Type B pancreatic cell (in vitro differentiated cells): ENCODE results near the gene CPTP. TPM values are rescaled to one million over a fixed set of nuclear protein-coding genes. Genes with fewer than 3 reads are reported as not detected.

ENCODE experiments used
- DNase-seq: peaks from one replicate; pipeline ENCODE4 v3.0.0; 2021; ENCODE audit warnings: mixed read lengths; ENCODE audit not compliant: unreplicated experiment; ENCODE audit errors: extremely low spot score
- H3K27ac Mint-ChIP-seq: 2 replicates; pipeline ENCODE4 v1.8.0; 2021; ENCODE audit warnings: mild to moderate bottlenecking, mixed read lengths
- H3K27me3 Mint-ChIP-seq: 2 replicates; pipeline ENCODE4 v1.8.0; 2021; ENCODE audit warnings: mixed read lengths
- H3K36me3 Mint-ChIP-seq: 2 replicates; pipeline ENCODE4 v1.8.0; 2021; ENCODE audit warnings: mixed read lengths
- H3K4me1 Mint-ChIP-seq: one replicate; pipeline ENCODE4 v1.8.0; 2021; ENCODE audit warnings: mixed read lengths; ENCODE audit not compliant: unreplicated experiment
- H3K4me3 Mint-ChIP-seq: 2 replicates; pipeline ENCODE4 v1.8.0; 2021; ENCODE audit warnings: mild to moderate bottlenecking, mixed read lengths
- H3K9me3 Mint-ChIP-seq: 2 replicates; pipeline ENCODE4 v1.8.0; 2021; ENCODE audit warnings: mixed read lengths
- total RNA-seq: library from RNA; stranded (reverse); gene quantifications from 2 replicates; pipeline ENCODE4 v1.2.1, GENCODE V29; 2021; ENCODE audit warnings: low replicate concordance
- TF ChIP-seq, protein P1 (sequence below): fragments of 200-600 bp; sonication (generic); conservative IDR thresholded peaks from 2 replicates; pipeline ENCODE4 v1.5.0; 2021; ENCODE audit warnings: antibody characterized with exemption, mild to moderate bottlenecking

CPTP gene
- total RNA-seq, 1 donor from 2014 or later, result 24.2 TPM

- TF ChIP-seq, protein P1, sequence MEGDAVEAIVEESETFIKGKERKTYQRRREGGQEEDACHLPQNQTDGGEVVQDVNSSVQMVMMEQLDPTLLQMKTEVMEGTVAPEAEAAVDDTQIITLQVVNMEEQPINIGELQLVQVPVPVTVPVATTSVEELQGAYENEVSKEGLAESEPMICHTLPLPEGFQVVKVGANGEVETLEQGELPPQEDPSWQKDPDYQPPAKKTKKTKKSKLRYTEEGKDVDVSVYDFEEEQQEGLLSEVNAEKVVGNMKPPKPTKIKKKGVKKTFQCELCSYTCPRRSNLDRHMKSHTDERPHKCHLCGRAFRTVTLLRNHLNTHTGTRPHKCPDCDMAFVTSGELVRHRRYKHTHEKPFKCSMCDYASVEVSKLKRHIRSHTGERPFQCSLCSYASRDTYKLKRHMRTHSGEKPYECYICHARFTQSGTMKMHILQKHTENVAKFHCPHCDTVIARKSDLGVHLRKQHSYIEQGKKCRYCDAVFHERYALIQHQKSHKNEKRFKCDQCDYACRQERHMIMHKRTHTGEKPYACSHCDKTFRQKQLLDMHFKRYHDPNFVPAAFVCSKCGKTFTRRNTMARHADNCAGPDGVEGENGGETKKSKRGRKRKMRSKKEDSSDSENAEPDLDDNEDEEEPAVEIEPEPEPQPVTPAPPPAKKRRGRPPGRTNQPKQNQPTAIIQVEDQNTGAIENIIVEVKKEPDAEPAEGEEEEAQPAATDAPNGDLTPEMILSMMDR, result no peak
- no peaks in the 10 kb centered on the region for H3K27me3 Mint-ChIP-seq
- H3K4me1 Mint-ChIP-seq, result no peaks in the 10 kb centered on the region
- no peak overlapping the region for H3K27ac Mint-ChIP-seq
- H3K36me3 Mint-ChIP-seq, result peaks cover 4% of the 10 kb centered on the region
- H3K9me3 Mint-ChIP-seq, result no peaks in the 10 kb centered on the region
- no peak overlapping the region for H3K4me3 Mint-ChIP-seq
- no peak for DNase-seq
Observed at GRCh38 chr1:1335792-1336248, 11.2 kb downstream of the CPTP start.

DNA sequence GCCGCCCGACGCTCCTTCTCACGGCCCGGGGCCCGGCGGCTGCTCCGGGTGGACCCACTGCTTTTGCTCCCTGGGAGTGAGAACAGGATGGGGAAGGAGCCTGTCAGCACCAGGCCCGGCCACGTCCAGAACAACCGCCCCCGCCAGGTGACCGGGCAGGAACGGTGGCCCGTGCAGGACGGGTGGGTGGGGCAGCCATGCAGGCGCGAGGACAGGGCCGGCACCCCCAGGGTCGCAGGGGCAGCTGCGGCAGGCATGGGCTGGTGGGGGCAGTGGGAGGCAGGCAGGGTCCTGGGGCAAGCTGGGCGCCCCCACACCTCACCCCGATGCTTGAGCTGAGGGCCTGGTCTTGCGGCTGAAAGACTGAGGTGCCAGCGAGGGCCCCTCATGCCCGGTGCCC lies 11.8 kb downstream of the CPTP start:
- no peaks in the 10 kb centered on the region for H3K4me1 Mint-ChIP-seq
- no peaks in the 10 kb centered on the region for H3K27me3 Mint-ChIP-seq

DNA sequence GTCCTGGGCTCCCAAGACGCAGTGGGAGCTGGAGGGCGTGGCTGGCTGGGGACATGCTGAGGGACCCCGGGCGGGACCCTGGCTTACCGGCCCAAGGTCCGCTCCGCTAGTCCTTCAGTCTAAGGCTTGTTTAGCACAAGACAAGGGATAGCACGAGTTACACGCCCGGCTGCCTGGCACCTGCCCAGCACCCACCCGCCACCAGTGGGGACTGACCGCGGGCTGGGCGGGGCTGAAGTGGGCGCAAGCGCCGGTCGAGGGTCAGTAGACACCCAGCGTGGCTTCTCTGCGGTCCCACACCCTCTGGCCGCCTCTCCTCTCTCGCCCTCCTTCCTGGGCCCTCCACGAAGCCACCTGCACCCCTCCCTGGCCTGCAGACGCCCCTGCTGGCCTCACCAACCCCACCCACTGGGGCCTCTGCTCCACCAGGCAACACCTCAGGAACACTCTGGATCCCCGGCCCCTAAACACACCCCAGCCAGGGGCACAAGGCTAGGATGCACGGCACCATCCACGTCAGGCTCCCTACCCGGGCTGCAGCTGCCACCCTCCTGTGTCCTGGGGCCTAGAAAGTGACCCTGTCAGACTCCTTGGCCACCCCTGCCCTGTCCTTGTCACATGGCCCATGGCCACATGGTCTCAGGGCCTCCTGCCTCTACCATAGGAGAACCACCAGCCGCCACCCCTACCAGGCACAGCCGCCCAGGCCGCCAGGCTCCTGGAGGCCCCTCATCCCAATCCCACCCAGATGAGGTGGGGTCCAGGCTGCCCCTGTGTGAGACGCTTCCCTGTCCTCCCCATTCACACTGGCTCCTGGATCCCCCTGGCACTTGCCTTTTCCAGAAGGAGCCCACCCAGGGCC lies 12.6 kb downstream of the CPTP start:
- Mint-ChIP-seq H3K36me3 (peaks cover 10% of the 10 kb centered on the region), H3K27ac (no peak overlapping the region), H3K27me3 (no peaks in the 10 kb centered on the region), H3K4me3 (no peak overlapping the region), H3K4me1 (no peaks in the 10 kb centered on the region), H3K9me3 (no peaks in the 10 kb centered on the region)
- TF ChIP-seq, protein P1, result no peak
- no peak for DNase-seq

More for the DNA sequence above, 11.8 kb downstream of the CPTP start:
- Mint-ChIP-seq H3K9me3 (no peaks in the 10 kb centered on the region), H3K36me3 (peaks cover 10% of the 10 kb centered on the region), H3K4me3 (no peak overlapping the region), H3K27ac (no peak overlapping the region)
- DNase-seq, result no peak
- TF ChIP-seq, protein P1, result no peak

DNA sequence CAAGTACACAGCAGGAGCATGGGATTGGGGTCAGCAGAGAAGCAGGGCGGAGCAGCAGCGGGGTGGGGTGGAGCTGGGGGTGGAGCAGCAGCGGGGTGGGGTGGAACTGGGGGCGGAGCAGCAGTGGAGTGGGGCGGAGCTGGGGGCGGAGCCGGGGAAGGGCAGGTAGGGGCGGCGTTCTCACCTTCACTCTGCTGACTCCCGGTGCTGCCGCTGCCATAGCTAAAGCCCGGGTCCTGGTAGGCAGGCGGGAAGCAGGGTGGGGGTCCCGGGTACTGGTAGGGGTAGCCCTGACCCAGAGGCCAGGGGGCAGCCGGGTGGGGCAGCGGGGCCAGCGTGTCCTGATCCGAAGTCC lies 13.2 kb downstream of the CPTP start:
- Mint-ChIP-seq H3K36me3 (peaks cover 10% of the 10 kb centered on the region), H3K9me3 (no peaks in the 10 kb centered on the region), H3K4me3 (no peak overlapping the region), H3K27me3 (no peaks in the 10 kb centered on the region), H3K27ac (no peak overlapping the region), H3K4me1 (no peaks in the 10 kb centered on the region)
- no peak for DNase-seq
- TF ChIP-seq, protein P1, result no peak

DNA sequence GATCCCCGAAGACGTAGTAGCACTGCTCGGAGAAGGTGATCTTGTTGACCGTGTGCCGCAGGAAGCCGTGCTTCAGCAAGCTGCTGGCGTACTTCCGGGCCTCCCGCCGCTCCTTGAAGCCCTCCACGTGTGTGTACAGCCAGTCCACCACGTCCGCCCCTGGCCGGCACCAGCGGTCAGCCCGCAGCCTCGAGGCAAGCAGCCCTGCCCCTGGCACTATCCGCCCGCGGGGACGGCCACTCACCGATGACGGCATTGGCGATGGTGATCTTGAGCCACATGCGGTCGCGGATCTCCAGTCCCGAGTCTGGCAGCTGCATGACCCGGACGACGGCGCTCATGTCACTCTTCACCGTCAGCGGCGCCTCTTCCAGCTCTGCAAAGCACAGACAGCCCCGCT lies 13.7 kb downstream of the CPTP start:
- TF ChIP-seq, protein P1, result no peak

More for the DNA sequence above, 13.7 kb downstream of the CPTP start:
- H3K36me3 Mint-ChIP-seq, result peaks cover 10% of the 10 kb centered on the region
- DNase-seq, result no peak
- H3K4me1 Mint-ChIP-seq, result no peaks in the 10 kb centered on the region
- no peaks in the 10 kb centered on the region for H3K9me3 Mint-ChIP-seq
- H3K27me3 Mint-ChIP-seq, result no peaks in the 10 kb centered on the region
- no peak overlapping the region for H3K27ac Mint-ChIP-seq
- no peak overlapping the region for H3K4me3 Mint-ChIP-seq
